IMR-90 (cell line): ENCODE measurements around the gene SLC39A11. TPM values are rescaled to one million over a fixed set of nuclear protein-coding genes. Genes with fewer than 3 reads are reported as not detected.

Source experiments
- ATAC-seq: fragments of 200-7000 bp; cut with Tn5 transposase; 2 replicates; pipeline ENCODE4 v1.9.1; 2020; ENCODE audit warnings: low read depth, mild to moderate bottlenecking, moderate library complexity
- BruUV-seq: library from RNA; stranded (reverse); fragments of 400-500 nt; replicated peaks from 2 replicates; lab custom pipeline; 2021; lab: Mats Ljungman, UMichigan
- CTCF ChIA-PET: fragments of 300-600 bp; formaldehyde crosslinking; extraction: SDS; loops from one replicate; lab custom pipeline; 2021; ENCODE audit warnings: antibody characterized with exemption; lab: Yijun Ruan, JAX
- POLR2A ChIA-PET: fragments of 300-600 bp; sonication (Branson Sonifier 250); formaldehyde crosslinking; loops from one replicate; lab custom pipeline; 2022; ENCODE audit warnings: antibody characterized with exemption; ENCODE audit not compliant: unreplicated experiment; lab: Charles Lee
- DNase-seq: peaks from one replicate; pipeline ENCODE4 v3.0.0; 2013
- H2AFZ ChIP-seq: replicated peaks from 2 replicates; pipeline ENCODE3; 2013; ENCODE audit warnings: low read length, mild to moderate bottlenecking; ENCODE audit not compliant: poor library complexity
- H2AK5ac ChIP-seq: 2 replicates; pipeline ENCODE4 v1.6.1; 2013; ENCODE audit warnings: low read depth, low read length, inconsistent platforms
- H2AK9ac ChIP-seq: replicated peaks from 2 replicates; pipeline ENCODE3; 2013; ENCODE audit warnings: mild to moderate bottlenecking, low read depth, low read length, moderate library complexity; ENCODE audit not compliant: poor library complexity
- H2BK120ac ChIP-seq: 2 replicates; pipeline ENCODE4 v1.6.1; 2013; ENCODE audit warnings: low read depth, low read length, inconsistent platforms
- H2BK15ac ChIP-seq: 3 replicates; pipeline ENCODE4 v1.6.1; 2013; ENCODE audit warnings: low read depth, low read length, inconsistent platforms
- H2BK20ac ChIP-seq: 2 replicates; pipeline ENCODE4 v1.6.1; 2013; ENCODE audit warnings: low read depth, mild to moderate bottlenecking, inconsistent platforms, low read length, moderate library complexity
- H2BK5ac ChIP-seq: 2 replicates; pipeline ENCODE4 v1.6.1; 2013; ENCODE audit warnings: mild to moderate bottlenecking, low read depth, low read length, inconsistent platforms; ENCODE audit not compliant: poor library complexity, severe bottlenecking
- H3K14ac ChIP-seq: replicated peaks from 2 replicates; pipeline ENCODE4 v1.6.1; 2013; ENCODE audit warnings: low read depth, low read length, inconsistent platforms
- H3K18ac ChIP-seq: 2 replicates; pipeline ENCODE4 v1.6.1; 2013; ENCODE audit warnings: low read depth, low read length, control low read depth
- H3K23ac ChIP-seq: 2 replicates; pipeline ENCODE4 v1.6.1; 2013; ENCODE audit warnings: low read depth, low read length, inconsistent platforms
- H3K27ac ChIP-seq: 2 replicates; pipeline ENCODE4 v1.5.1; 2013; ENCODE audit warnings: mild to moderate bottlenecking, control low read depth, low read length; ENCODE audit not compliant: insufficient read depth
- H3K27me3 ChIP-seq: 2 replicates; pipeline ENCODE4 v1.6.1; 2013; ENCODE audit warnings: low read length; ENCODE audit not compliant: control insufficient read depth, insufficient read depth
- H3K36me3 ChIP-seq: 2 replicates; pipeline ENCODE4 v1.6.1; 2013; ENCODE audit warnings: low read length, mixed read lengths; ENCODE audit not compliant: control insufficient read depth, insufficient read depth
- H3K4ac ChIP-seq: 2 replicates; pipeline ENCODE4 v1.6.1; 2013; ENCODE audit warnings: low read depth, low read length, inconsistent platforms
- H3K4me1 ChIP-seq: 2 replicates; pipeline ENCODE4 v1.6.1; 2013; ENCODE audit warnings: low read length, mixed read lengths; ENCODE audit not compliant: control insufficient read depth, insufficient read depth
- H3K4me2 ChIP-seq: 2 replicates; pipeline ENCODE4 v1.6.1; 2013; ENCODE audit warnings: low read depth, mild to moderate bottlenecking, control low read depth, low read length, moderate library complexity
- H3K4me3 ChIP-seq: 2 replicates; pipeline ENCODE4 v1.5.1; 2013; ENCODE audit warnings: low read depth, mild to moderate bottlenecking, control low read depth, low read length, moderate library complexity; ENCODE audit not compliant: insufficient read depth
- H3K56ac ChIP-seq: 2 replicates; pipeline ENCODE4 v1.6.1; 2013; ENCODE audit warnings: low read length, inconsistent platforms; ENCODE audit not compliant: insufficient read depth; ENCODE audit errors: extremely low read depth
- H3K79me1 ChIP-seq, 2 experiments: 2 replicates each; pipeline ENCODE4 v1.6.1; 2013; ENCODE audit warnings: low read length in 2 of 2, inconsistent platforms in 1 of 2, low read depth in 1 of 2
- H3K9ac ChIP-seq: 2 replicates; pipeline ENCODE4 v1.6.1; 2013; ENCODE audit warnings: low read depth, low read length, control low read depth
- H3K9me1 ChIP-seq: 2 replicates; pipeline ENCODE4 v1.6.1; 2013; ENCODE audit warnings: low read length, inconsistent platforms; ENCODE audit not compliant: insufficient read depth
- H3K9me3 ChIP-seq: 2 replicates; pipeline ENCODE4 v1.6.1; 2013; ENCODE audit warnings: low read length; ENCODE audit not compliant: control insufficient read depth, insufficient read depth
- H4K20me1 ChIP-seq: 2 replicates; pipeline ENCODE4 v1.6.1; 2013; ENCODE audit warnings: low read length, inconsistent platforms; ENCODE audit not compliant: insufficient read depth
- H4K5ac ChIP-seq: 2 replicates; pipeline ENCODE4 v1.6.1; 2013; ENCODE audit warnings: mild to moderate bottlenecking, low read depth, low read length, control low read depth
- H4K8ac ChIP-seq, 2 experiments: 2 replicates each; pipeline ENCODE4 v1.6.1; 2013; ENCODE audit warnings: low read depth in 2 of 2, low read length in 2 of 2, control low read depth in 1 of 2, inconsistent platforms in 1 of 2
- H4K91ac ChIP-seq: 2 replicates; pipeline ENCODE4 v1.6.1; 2013; ENCODE audit warnings: low read depth, low read length, inconsistent platforms; ENCODE audit not compliant: insufficient read depth
- BHLHE40 ChIP-seq: fragments of 150-350 bp; IDR thresholded peaks from 2 replicates; pipeline ENCODE4 v1.6.1; 2016; ENCODE audit warnings: mild to moderate bottlenecking, low read depth, low read length
- CHD1 ChIP-seq: IDR thresholded peaks from 2 replicates; pipeline ENCODE4 v1.6.1; 2012; ENCODE audit warnings: low read depth, low read length, improper control_type of control experiment
- CTCF ChIP-seq: conservative IDR thresholded peaks from 2 replicates; pipeline ENCODE4 v1.5.1; 2012; ENCODE audit warnings: mild to moderate bottlenecking, low read depth, low read length, improper control_type of control experiment
- ELK1 ChIP-seq: fragments of 150-350 bp; IDR thresholded peaks from 2 replicates; pipeline ENCODE4 v1.6.1; 2016; ENCODE audit warnings: low read depth, mild to moderate bottlenecking, low read length, moderate library complexity, borderline replicate concordance
- FOS ChIP-seq: fragments of 150-350 bp; IDR thresholded peaks from 2 replicates; pipeline ENCODE4 v1.6.1; 2016; ENCODE audit warnings: low read depth, low read length
- MAFK ChIP-seq: IDR thresholded peaks from 2 replicates; pipeline ENCODE4 v1.6.1; 2012; ENCODE audit warnings: low read depth, low read length, improper control_type of control experiment
- MXI1 ChIP-seq: IDR thresholded peaks from 2 replicates; pipeline ENCODE4 v1.6.1; 2012; ENCODE audit warnings: low read depth, mild to moderate bottlenecking, low read length, moderate library complexity, borderline replicate concordance
- NFE2L2 ChIP-seq: fragments of 150-350 bp; IDR thresholded peaks from 2 replicates; pipeline ENCODE4 v1.6.1; 2016; ENCODE audit warnings: low read depth, mild to moderate bottlenecking, low read length
- RCOR1 ChIP-seq: IDR thresholded peaks from 2 replicates; pipeline ENCODE4 v1.6.1; 2012; ENCODE audit warnings: mild to moderate bottlenecking, low read length, improper control_type of control experiment; ENCODE audit not compliant: insufficient replicate concordance
- RFX5 ChIP-seq: IDR thresholded peaks from 2 replicates; pipeline ENCODE4 v1.8.0; 2012; ENCODE audit warnings: low read depth, mild to moderate bottlenecking, low read length, moderate library complexity
- USF2 ChIP-seq: fragments of 150-350 bp; IDR thresholded peaks from 2 replicates; pipeline ENCODE4 v1.6.1; 2017; ENCODE audit warnings: mild to moderate bottlenecking, antibody characterized with exemption, low read length, low read depth
- WGBS, 2 experiments: methylation state at CpG; one replicate each; pipeline versions ENCODE4 v1.1.5 to v1.1.7; 2013; ENCODE audit warnings: missing lambda C conversion rate in 2 of 2; ENCODE audit not compliant: insufficient read length in 1 of 2; ENCODE audit errors: extremely low coverage in 2 of 2; 5-methylcytosine and 5-hydroxymethylcytosine counted together
- dilution Hi-C: fragments of 300-500 bp; cut with HindIII; formaldehyde crosslinking; loops from one replicate; pipeline ENCODE4 v1.14.3; 2018; ENCODE audit warnings: low sequenced_read_pairs; ENCODE audit not compliant: unreplicated experiment
- in situ Hi-C: fragments of 300-500 bp; cut with MboI; formaldehyde crosslinking; loops from 3 replicates; pipeline ENCODE4 v1.14.3; 2019; ENCODE audit warnings: low sequenced_read_pairs, inconsistent platforms, mixed read lengths
- intact Hi-C: fragments of 100-400 bp; cut with micrococcal nuclease; formaldehyde crosslinking; loops from 2 replicates; pipeline ENCODE4 v1.10.0; 2022
- polyA plus RNA-seq, 3 experiments: library from polyadenylated mRNA; depleted of rRNA; stranded (reverse); fragments of >200 nt; gene quantifications; 2 replicates each; pipeline ENCODE4 v1.2.3, GENCODE V29; 2012; ENCODE audit warnings: low replicate concordance in 1 of 3
- total RNA-seq: library from RNA; depleted of rRNA; stranded (reverse); fragments of >200 nt; gene quantifications from 2 replicates; pipeline ENCODE4 v1.2.3, GENCODE V29; 2012

Gene SLC39A11
- total and polyA plus RNA-seq, 2 of the 4 experiments (the other 2 are of a cell fraction), result 8.8 to 14.3 TPM

GRCh38 chr17:73062726-73063125, 29.8 kb downstream of the SLC39A11 start:
- Histone ChIP-seq H4K5ac (no peak overlapping the region), H3K27ac (no peak overlapping the region), H4K8ac (no peak overlapping the region), H2AK5ac (no peak overlapping the region), H3K4me3 (no peak overlapping the region), H3K79me1 (peaks cover 5 to 7% of the 10 kb centered on the region in 2 experiments; a peak in 1 of 4 replicates), H3K14ac (no peak overlapping the region), H3K27me3 (no peaks in the 10 kb centered on the region), H3K56ac (no peak overlapping the region), H4K91ac (no peak overlapping the region; the same call in 1 of the 2 replicates), H3K9ac (no peak overlapping the region), H4K20me1 (peaks cover 6% of the 10 kb centered on the region; the same call in 1 of the 2 replicates), H2BK15ac (no peak overlapping the region), H3K9me3 (peaks cover 2% of the 10 kb centered on the region; the same call in 1 of the 2 replicates), H3K18ac (no peak overlapping the region), H3K36me3 (no peaks in the 10 kb centered on the region), H2AFZ (no peak overlapping the region), H2AK9ac (no peak overlapping the region), H3K4me1 (peaks cover 19% of the 10 kb centered on the region), H2BK20ac (no peak overlapping the region), H3K9me1 (peaks cover 6% of the 10 kb centered on the region), H3K23ac (no peak overlapping the region), H2BK5ac (no peak overlapping the region), H3K4me2 (no peak overlapping the region), H3K4ac (no peak overlapping the region), H2BK120ac (no peak overlapping the region)
- WGBS, 2 experiments, result 80% methylated on average over 1 of the region's 5 CpGs; no CpG with 5 or more reads in 1 of the 2 experiments
- ChIA-PET CTCF (no interaction called here), POLR2A (no interaction called here)
- TF ChIP-seq MXI1, result no peak
- TF ChIP-seq RCOR1, result no peak
- TF ChIP-seq BHLHE40, result no peak
- TF ChIP-seq USF2, result no peak
- TF ChIP-seq NFE2L2, result no peak
- TF ChIP-seq MAFK, result no peak
- TF ChIP-seq CHD1, result no peak
- no peak for TF ChIP-seq CTCF
- no peak for TF ChIP-seq ELK1
- no peak for TF ChIP-seq RFX5
- TF ChIP-seq FOS, result no peak
- intact Hi-C loops, result no loop called here
- no peak for DNase-seq
- dilution Hi-C loops, result no loop called here
- BruUV-seq, result no TSS peak
- ATAC-seq, result no peak
- in situ Hi-C loops, result no loop called here
